Measurements from ENCODE around the gene STUB1. TPM values are rescaled to one million over a fixed set of nuclear protein-coding genes. Genes with fewer than 3 reads are reported as not detected.

Gene STUB1
- total RNA-seq, 1 donor from 2014 or later, result 147 TPM

Other genes with a start within 250 kb of the STUB1 start
- 32.9 and 43.7 TPM in 2 replicates for gene CAPN15, start 152.7 kb upstream of the STUB1 start, total RNA-seq
- not detected in 2 replicates for gene PRR35, start 120.0 kb upstream of the STUB1 start, total RNA-seq
- 2.2 and 6.5 TPM in 2 replicates for gene NHLRC4, start 113.4 kb upstream of the STUB1 start, total RNA-seq
- 22.4 and 30.7 TPM in 2 replicates for gene PIGQ, start 110.4 kb upstream of the STUB1 start, total RNA-seq
- gene RAB40C, start 90.3 kb upstream of the STUB1 start, total RNA-seq, result 11.6 and 18.6 TPM in 2 replicates
- gene WFIKKN1, start 49.4 kb upstream of the STUB1 start, total RNA-seq, result under 0.01 TPM in 1 of 2 replicates, not detected in the other
- 119 and 170 TPM in 2 replicates for gene METTL26, start 44.1 kb upstream of the STUB1 start, total RNA-seq
- 28.2 and 41.8 TPM in 2 replicates for gene MCRIP2, start 38.6 kb upstream of the STUB1 start, total RNA-seq
- gene WDR90, start 31.0 kb upstream of the STUB1 start, total RNA-seq, result 9.2 and 12.6 TPM in 2 replicates
- 48.6 and 67.3 TPM in 2 replicates for gene RHOT2, start 12.3 kb upstream of the STUB1 start, total RNA-seq
- 2.9 TPM in 1 of 2 replicates, not detected in the other for gene RHBDL1, start 4.7 kb upstream of the STUB1 start, total RNA-seq
- gene JMJD8, start 3.9 kb downstream of the STUB1 start, total RNA-seq, result 43.3 and 83.1 TPM in 2 replicates
- 9.7 and 12.8 TPM in 2 replicates for gene WDR24, start 10.0 kb downstream of the STUB1 start, total RNA-seq
- 1.9 and 2.9 TPM in 2 replicates for gene FBXL16, start 25.4 kb downstream of the STUB1 start, total RNA-seq
- gene METRN, start 34.7 kb downstream of the STUB1 start, total RNA-seq, result 84.7 and 120 TPM in 2 replicates
- 13.4 and 19.0 TPM in 2 replicates for gene ANTKMT, start 40.7 kb downstream of the STUB1 start, total RNA-seq
- gene CCDC78, start 46.0 kb downstream of the STUB1 start, total RNA-seq, result 1.6 and 4.5 TPM in 2 replicates
- 4.0 and 25.1 TPM in 2 replicates for gene HAGHL, start 46.7 kb downstream of the STUB1 start, total RNA-seq
- 16.8 and 31.4 TPM in 2 replicates for gene CIAO3, start 60.6 kb downstream of the STUB1 start, total RNA-seq
- gene MSLN, start 80.3 kb downstream of the STUB1 start, total RNA-seq, result not detected in 2 replicates
- 20.0 and 33.5 TPM in 2 replicates for gene RPUSD1, start 108.0 kb downstream of the STUB1 start, total RNA-seq
- 16.6 and 22.0 TPM in 2 replicates for gene CHTF18, start 108.2 kb downstream of the STUB1 start, total RNA-seq
- not detected in 2 replicates for gene GNG13, start 120.3 kb downstream of the STUB1 start, total RNA-seq

All from cardiac atrium fibroblast (primary cell).